ENCODE results near the gene GMDS.

GMDS gene

GRCh38 chr6:1810880-1811279 lies 434.5 kb downstream of the GMDS start:
- no peak overlapping the region for H3K27ac ChIP-seq (ENCODE audit: low read depth, low read length)
- no peak overlapping the region for H2AFZ ChIP-seq (ENCODE audit: low read length, unreplicated experiment)
- no peaks in the 10 kb centered on the region for H3K4me1 ChIP-seq (ENCODE audit: control insufficient read depth, insufficient read depth, low read length, unreplicated experiment)
- no peaks in the 10 kb centered on the region for H3K27me3 ChIP-seq (ENCODE audit: insufficient read depth, low read length)
- no peaks in the 10 kb centered on the region for H3K36me3 ChIP-seq (ENCODE audit: insufficient read depth, low read length)
- no peaks in the 10 kb centered on the region for H3K79me2 ChIP-seq (ENCODE audit: control insufficient read depth, insufficient read depth, low read length, unreplicated experiment)
- H3K4me3 ChIP-seq (ENCODE audit: low read depth, low read length): no peak overlapping the region

DNA sequence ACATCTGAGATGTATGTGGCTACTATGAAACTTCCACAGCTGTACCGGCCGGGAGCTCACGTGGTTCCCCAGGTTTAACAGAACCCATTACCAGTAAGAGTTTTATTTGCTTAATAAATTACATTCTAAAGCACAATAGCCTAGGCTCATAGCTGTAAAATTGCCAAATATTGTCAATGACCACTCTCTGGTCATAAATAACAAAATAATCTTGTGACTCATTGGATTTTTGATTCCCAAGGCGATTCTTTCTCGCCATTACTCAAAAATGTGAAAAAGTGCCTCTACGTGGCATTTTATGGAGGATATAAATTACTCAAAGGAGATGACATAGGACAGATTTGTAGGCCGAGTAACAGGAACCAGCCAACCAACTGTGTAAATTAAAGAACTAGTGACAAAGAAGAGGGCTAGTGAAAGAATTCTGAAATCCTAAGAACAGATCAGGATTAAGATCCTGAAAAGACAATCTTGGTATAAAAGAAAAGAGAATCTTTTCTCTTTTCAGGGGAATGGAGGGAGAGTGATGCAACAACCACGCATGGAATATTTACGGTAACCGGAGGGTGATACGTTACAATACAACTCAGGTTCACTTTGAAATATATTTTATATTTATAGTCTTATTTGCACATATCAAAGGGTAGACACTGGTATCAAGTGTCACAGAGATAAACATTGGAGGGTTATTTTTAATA lies 436.0 kb downstream of the GMDS start:
- H3K27me3 ChIP-seq (ENCODE audit: insufficient read depth, low read length): no peaks in the 10 kb centered on the region

DNA sequence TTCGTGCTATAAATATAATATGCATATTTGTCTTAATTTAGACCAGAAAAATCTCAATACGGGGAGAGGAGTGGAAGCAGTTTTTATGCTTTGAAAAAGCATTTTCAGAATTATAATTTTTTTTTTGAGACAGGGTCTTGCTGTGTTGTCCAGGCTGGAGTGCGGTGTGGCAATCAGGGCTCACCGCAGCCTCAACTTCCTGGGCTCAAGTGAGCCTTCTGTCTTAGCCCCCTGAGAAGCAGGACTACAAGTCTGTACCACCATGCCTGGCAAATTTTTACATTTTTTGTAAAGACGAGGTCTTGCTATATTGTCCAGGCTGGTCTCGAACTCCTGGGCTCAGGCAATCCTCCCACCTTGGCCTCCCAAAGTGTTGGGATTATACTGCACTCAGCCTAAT lies 438.5 kb downstream of the GMDS start:
- Histone ChIP-seq H3K79me2 (ENCODE audit: control insufficient read depth, insufficient read depth, low read length, unreplicated experiment) (no peaks in the 10 kb centered on the region), H3K27ac (ENCODE audit: low read depth, low read length) (no peak overlapping the region), H3K4me1 (ENCODE audit: control insufficient read depth, insufficient read depth, low read length, unreplicated experiment) (no peaks in the 10 kb centered on the region), H3K36me3 (ENCODE audit: insufficient read depth, low read length) (no peaks in the 10 kb centered on the region), H3K4me3 (ENCODE audit: low read depth, low read length) (no peak overlapping the region), H3K27me3 (ENCODE audit: insufficient read depth, low read length) (no peaks in the 10 kb centered on the region), H2AFZ (ENCODE audit: low read length, unreplicated experiment) (no peak overlapping the region)

More for the DNA sequence above, 436.0 kb downstream of the GMDS start:
- Histone ChIP-seq H3K4me3 (ENCODE audit: low read depth, low read length) (no peak overlapping the region), H3K36me3 (ENCODE audit: insufficient read depth, low read length) (no peaks in the 10 kb centered on the region), H2AFZ (ENCODE audit: low read length, unreplicated experiment) (no peak overlapping the region), H3K79me2 (ENCODE audit: control insufficient read depth, insufficient read depth, low read length, unreplicated experiment) (no peaks in the 10 kb centered on the region), H3K27ac (ENCODE audit: low read depth, low read length) (no peak overlapping the region), H3K4me1 (ENCODE audit: control insufficient read depth, insufficient read depth, low read length, unreplicated experiment) (no peaks in the 10 kb centered on the region)

DNA sequence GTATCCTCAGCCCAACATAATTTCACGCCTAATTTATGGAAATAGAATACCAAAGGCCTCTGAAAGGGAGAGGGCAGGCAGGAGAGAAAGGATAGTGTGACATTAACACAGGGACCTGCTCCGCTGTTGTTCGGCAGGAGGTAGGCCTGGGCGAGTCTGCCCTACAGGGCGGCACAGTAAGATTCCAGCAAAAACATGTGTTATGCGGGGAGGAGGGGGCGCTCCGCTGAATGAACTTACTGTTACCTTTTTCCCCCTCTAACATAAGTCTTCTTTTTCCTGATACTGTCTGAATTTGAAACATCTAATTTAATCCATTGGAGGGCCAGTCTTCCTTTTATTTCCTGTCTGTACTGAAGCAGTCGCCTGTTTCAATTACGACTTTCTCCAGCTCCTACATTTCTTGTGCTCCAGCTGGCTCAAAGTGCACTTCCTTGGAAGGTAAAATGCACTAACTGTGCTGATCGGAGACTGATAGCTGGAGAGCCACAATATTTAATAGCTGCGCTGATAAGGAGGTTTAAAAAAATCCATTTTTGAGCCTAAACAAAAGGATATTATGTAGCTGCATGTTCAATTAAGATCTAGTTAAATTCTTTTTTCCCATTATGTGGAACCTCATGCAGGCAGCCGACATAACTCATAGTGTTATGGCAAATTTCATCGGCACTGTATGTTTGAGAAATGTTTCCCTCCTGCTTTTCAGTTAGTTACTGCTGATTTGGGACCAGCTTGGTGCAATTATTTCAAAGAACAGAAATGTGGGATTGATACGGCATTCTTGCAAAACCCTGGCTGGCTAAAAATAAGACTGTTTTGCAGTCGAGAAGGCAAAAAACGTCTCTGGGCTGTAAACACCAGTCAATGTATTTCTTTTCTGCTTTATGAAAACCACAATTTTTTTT lies 442.7 kb downstream of the GMDS start:
- peaks cover 8% of the 10 kb centered on the region for H3K4me1 ChIP-seq (ENCODE audit: control insufficient read depth, insufficient read depth, low read length, unreplicated experiment)
- H3K79me2 ChIP-seq (ENCODE audit: control insufficient read depth, insufficient read depth, low read length, unreplicated experiment): no peaks in the 10 kb centered on the region
- H3K27ac ChIP-seq (ENCODE audit: low read depth, low read length): no peak overlapping the region
- no peak overlapping the region for H3K4me3 ChIP-seq (ENCODE audit: low read depth, low read length)
- no peaks in the 10 kb centered on the region for H3K36me3 ChIP-seq (ENCODE audit: insufficient read depth, low read length)
- no peak overlapping the region for H2AFZ ChIP-seq (ENCODE audit: low read length, unreplicated experiment)
- no peaks in the 10 kb centered on the region for H3K27me3 ChIP-seq (ENCODE audit: insufficient read depth, low read length)

DNA sequence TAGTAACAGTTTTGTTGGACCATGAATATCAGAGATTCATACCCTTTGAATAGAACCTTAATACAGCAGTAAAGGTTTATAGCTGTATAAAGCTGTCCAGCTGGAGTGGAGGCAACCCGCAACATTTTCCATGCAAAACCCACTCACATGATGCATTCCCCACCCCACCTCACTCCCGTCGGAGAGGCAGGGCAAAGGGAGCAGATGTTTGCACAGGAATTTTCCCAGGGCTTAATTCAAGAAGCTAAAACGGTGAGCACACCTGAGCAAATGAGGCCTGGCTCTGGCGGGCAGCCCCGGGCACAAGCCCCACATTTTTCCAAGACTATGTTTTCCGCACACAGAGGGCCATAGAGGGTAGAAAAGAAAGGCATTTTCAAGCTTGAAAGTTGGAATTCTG lies 444.0 kb downstream of the GMDS start:
- H2AFZ ChIP-seq (ENCODE audit: low read length, unreplicated experiment): no peak overlapping the region
- peaks cover 12% of the 10 kb centered on the region for H3K4me1 ChIP-seq (ENCODE audit: control insufficient read depth, insufficient read depth, low read length, unreplicated experiment)
- no peaks in the 10 kb centered on the region for H3K27me3 ChIP-seq (ENCODE audit: insufficient read depth, low read length)
- H3K36me3 ChIP-seq (ENCODE audit: insufficient read depth, low read length): no peaks in the 10 kb centered on the region
- no peaks in the 10 kb centered on the region for H3K79me2 ChIP-seq (ENCODE audit: control insufficient read depth, insufficient read depth, low read length, unreplicated experiment)
- no peak overlapping the region for H3K4me3 ChIP-seq (ENCODE audit: low read depth, low read length)
- H3K27ac ChIP-seq (ENCODE audit: low read depth, low read length): no peak overlapping the region

DNA sequence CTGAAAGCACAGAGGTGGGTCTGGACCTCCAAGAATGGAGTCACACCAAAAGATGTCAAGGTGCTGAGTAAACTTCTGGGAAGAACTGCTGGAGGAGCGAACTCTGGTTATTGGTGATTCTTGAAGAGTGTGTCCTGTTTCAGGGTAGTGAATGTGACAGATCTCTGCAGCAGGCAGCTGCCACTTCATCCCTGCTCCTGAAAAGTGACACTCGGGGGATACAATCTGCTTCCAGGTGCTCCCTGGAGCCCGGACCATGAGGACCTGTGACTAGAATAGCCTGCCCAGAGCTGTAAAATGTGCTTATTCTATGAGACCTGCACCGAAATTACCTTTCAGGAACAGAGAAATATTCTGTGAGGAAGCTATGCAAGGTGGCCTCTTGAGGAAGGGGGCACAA lies 444.6 kb downstream of the GMDS start:
- no peaks in the 10 kb centered on the region for H3K36me3 ChIP-seq (ENCODE audit: insufficient read depth, low read length)
- no peak overlapping the region for H3K27ac ChIP-seq (ENCODE audit: low read depth, low read length)
- no peaks in the 10 kb centered on the region for H3K27me3 ChIP-seq (ENCODE audit: insufficient read depth, low read length)
- no peak overlapping the region for H2AFZ ChIP-seq (ENCODE audit: low read length, unreplicated experiment)
- peaks cover 12% of the 10 kb centered on the region for H3K4me1 ChIP-seq (ENCODE audit: control insufficient read depth, insufficient read depth, low read length, unreplicated experiment)
- H3K4me3 ChIP-seq (ENCODE audit: low read depth, low read length): no peak overlapping the region
- H3K79me2 ChIP-seq (ENCODE audit: control insufficient read depth, insufficient read depth, low read length, unreplicated experiment): no peaks in the 10 kb centered on the region

DNA sequence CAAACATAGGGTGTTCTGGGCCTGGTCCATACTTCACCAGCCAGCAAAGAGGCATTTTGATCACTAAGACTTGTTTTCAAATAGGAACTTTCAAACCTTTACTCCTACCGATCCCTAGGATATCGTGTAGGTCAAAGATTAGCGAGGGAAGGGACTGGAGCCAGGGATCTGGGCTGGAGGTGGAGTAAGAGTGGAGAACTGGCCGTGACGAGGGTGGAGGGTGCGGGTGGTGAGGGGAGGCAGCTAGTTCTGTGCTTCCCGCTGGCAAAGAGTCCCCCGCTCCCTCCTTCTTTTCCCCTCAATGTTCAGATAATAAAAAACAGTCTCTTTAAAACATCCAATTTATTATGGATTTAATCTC lies 446.5 kb downstream of the GMDS start:
- Histone ChIP-seq H3K4me1 (ENCODE audit: control insufficient read depth, insufficient read depth, low read length, unreplicated experiment) (peaks cover 12% of the 10 kb centered on the region), H3K27ac (ENCODE audit: low read depth, low read length) (no peak overlapping the region), H3K4me3 (ENCODE audit: low read depth, low read length) (no peak overlapping the region), H3K36me3 (ENCODE audit: insufficient read depth, low read length) (no peaks in the 10 kb centered on the region), H3K27me3 (ENCODE audit: insufficient read depth, low read length) (no peaks in the 10 kb centered on the region), H3K79me2 (ENCODE audit: control insufficient read depth, insufficient read depth, low read length, unreplicated experiment) (no peaks in the 10 kb centered on the region), H2AFZ (ENCODE audit: low read length, unreplicated experiment) (no peak overlapping the region)

GRCh38 chr6:1798303-1798964 lies 447.0 kb downstream of the GMDS start:
- Histone ChIP-seq H3K4me3 (ENCODE audit: low read depth, low read length) (no peak overlapping the region), H3K27me3 (ENCODE audit: insufficient read depth, low read length) (no peaks in the 10 kb centered on the region), H3K36me3 (ENCODE audit: insufficient read depth, low read length) (no peaks in the 10 kb centered on the region), H3K79me2 (ENCODE audit: control insufficient read depth, insufficient read depth, low read length, unreplicated experiment) (no peaks in the 10 kb centered on the region), H3K4me1 (ENCODE audit: control insufficient read depth, insufficient read depth, low read length, unreplicated experiment) (peaks cover 12% of the 10 kb centered on the region), H3K27ac (ENCODE audit: low read depth, low read length) (no peak overlapping the region), H2AFZ (ENCODE audit: low read length, unreplicated experiment) (no peak overlapping the region)

DNA sequence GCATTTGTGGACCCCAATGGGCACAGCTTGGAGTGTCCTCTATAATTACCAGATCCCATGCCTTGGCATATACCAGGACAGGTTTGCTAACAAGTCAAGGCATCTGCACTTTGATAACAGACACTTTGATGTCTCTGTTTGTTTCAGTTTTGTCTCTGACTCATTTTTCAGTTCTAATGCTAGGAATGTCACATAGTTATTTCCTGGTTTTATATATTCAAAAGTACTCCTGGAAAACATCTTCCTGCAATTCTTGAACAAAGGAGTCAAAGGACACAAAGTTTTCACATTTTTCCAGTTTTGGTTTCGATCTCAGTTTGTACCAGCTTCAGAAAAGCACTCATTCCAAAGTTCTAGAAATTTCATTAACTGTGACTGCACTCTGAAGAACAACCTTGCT lies 447.6 kb downstream of the GMDS start:
- Histone ChIP-seq H3K27me3 (ENCODE audit: insufficient read depth, low read length) (no peaks in the 10 kb centered on the region), H3K79me2 (ENCODE audit: control insufficient read depth, insufficient read depth, low read length, unreplicated experiment) (no peaks in the 10 kb centered on the region), H3K36me3 (ENCODE audit: insufficient read depth, low read length) (no peaks in the 10 kb centered on the region), H3K27ac (ENCODE audit: low read depth, low read length) (no peak overlapping the region), H3K4me1 (ENCODE audit: control insufficient read depth, insufficient read depth, low read length, unreplicated experiment) (peaks cover 12% of the 10 kb centered on the region), H2AFZ (ENCODE audit: low read length, unreplicated experiment) (peak overlapping the region; percentile 91), H3K4me3 (ENCODE audit: low read depth, low read length) (peak overlapping the region; percentile 13)

DNA sequence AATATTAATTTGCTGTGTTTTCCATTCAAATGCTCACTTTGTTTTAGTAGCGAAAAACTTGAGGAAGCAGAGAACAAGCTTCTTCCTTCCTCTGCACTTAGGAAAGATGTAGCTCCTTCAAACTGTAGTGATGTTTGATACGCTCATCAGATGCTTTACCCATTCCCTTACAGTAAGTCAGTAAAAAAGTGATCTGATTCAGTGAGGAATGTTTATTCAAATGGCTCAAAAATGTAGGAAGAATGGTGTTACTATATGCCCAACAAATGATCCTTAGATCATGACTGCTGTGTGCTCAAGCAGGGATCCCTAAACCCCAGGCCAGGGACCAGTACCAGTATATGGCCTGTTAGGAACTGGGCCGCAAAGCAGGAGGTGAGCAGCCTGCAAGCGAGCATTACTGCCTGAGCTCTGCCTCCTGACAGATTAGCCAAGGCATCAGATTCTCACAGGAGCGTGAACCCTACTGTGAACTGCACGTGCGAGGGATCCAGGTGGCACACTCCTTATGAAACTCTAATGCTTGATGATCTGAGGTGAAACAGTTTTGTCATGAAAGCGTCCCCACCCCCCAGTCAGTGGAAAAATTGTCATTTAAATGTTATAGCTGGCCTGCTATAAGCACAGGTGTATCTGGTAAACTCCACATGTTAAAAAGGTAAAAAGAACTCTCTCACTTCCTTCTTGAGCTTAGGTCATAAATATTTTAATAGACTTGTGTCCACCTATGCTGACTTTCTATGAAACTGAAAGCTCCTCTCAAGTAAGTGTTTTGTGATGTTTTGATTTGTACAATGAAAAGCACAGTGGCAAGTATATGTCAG lies 448.5 kb downstream of the GMDS start:
- H3K4me1 ChIP-seq (ENCODE audit: control insufficient read depth, insufficient read depth, low read length, unreplicated experiment): peaks cover 12% of the 10 kb centered on the region
- H3K27me3 ChIP-seq (ENCODE audit: insufficient read depth, low read length): no peaks in the 10 kb centered on the region
- H3K36me3 ChIP-seq (ENCODE audit: insufficient read depth, low read length): no peaks in the 10 kb centered on the region
- no peaks in the 10 kb centered on the region for H3K79me2 ChIP-seq (ENCODE audit: control insufficient read depth, insufficient read depth, low read length, unreplicated experiment)
- H3K27ac ChIP-seq (ENCODE audit: low read depth, low read length): no peak overlapping the region
- no peak overlapping the region for H2AFZ ChIP-seq (ENCODE audit: low read length, unreplicated experiment)
- no peak overlapping the region for H3K4me3 ChIP-seq (ENCODE audit: low read depth, low read length)

Data from ACC112 (cell line).